Measurements from ENCODE around the gene SPEM1. TPM values are rescaled to one million over a fixed set of nuclear protein-coding genes. Genes with fewer than 3 reads are reported as not detected.
A peak's percentile ranks its signal among the peaks of the same experiment; 100 is the strongest.

The SPEM1 gene
- total and polyA plus RNA-seq, 12 donors, result not detected

DNA sequence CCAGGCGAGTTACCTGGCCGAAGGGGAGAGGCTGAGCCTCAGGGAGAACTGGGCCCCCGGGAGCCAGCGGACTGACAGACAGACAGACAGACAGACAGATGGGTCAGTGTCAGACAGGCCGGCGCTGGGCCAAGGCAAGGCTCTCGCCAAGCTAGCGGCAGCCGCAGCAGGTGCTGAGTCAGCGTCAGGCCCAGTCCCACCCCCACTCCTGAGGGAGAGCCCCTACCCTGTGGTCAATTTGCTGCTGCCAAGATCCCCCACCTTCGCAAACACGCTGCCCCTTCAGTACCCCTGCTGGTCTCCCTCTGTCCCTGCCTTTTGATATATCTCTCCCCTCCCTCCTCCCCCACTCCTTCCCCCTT lies 20.7 kb downstream of the SPEM1 start:
- intact Hi-C loops (cut with DNase I), result loop anchor here in 3 of 10 donors (5.0 kb wide), 1 partner anchor 36 kb away; the partner anchor contains the start of gene ZBTB4 (in 3 of the 3)
- Histone ChIP-seq H3K27me3 (peaks cover 0 to 58% (median 12%) of the 10 kb centered on the region in 7 donors), H3K4me3 (peak overlapping the region in 8 of 10 donors; percentile 36 to 59 (median 52)), H3K9me3 (no peaks in the 10 kb centered on the region), H3K36me3 (no peaks in the 10 kb centered on the region), H3K27ac (peak overlapping the region in 7 of 10 donors; percentile 2 to 73 (median 56)), H3K4me1 (peaks cover 25 to 72% (median 61%) of the 10 kb centered on the region in 9 donors)
- 24 to 25% methylated on average over 12 of the region's 12 CpGs for WGBS, 2 donors
- DNase-seq, result peak; percentile 41 to 61
- peak in 1 of 8 donors; percentile 7 for ATAC-seq
- no peak for TF ChIP-seq CTCF (IDR thresholded peaks at IDR 0.05)

DNA sequence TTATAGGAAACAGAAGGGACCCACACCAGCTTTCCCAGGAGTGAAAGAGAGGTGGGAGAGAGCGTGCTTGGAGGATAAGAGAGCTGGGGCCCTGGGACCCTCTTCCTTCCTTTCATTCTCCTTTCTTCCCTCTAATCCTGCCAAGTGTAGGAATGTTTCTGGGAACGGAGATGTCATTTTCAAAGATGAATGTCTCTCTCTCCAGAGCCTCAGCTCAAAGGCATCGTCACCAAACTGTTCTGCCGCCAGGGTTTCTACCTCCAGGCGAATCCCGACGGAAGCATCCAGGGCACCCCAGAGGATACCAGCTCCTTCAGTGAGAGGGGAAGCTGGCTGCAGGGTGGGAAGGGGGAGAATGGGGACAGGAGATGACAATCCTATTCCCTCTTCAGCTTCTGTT lies 21.1 kb downstream of the SPEM1 start:
- Histone ChIP-seq H3K9me3 (no peaks in the 10 kb centered on the region), H3K27ac (peak overlapping the region in 2 of 10 donors; percentile 56 to 73), H3K27me3 (peaks cover 0 to 61% (median 12%) of the 10 kb centered on the region in 7 donors), H3K36me3 (no peaks in the 10 kb centered on the region), H3K4me3 (no peak overlapping the region), H3K4me1 (peaks cover 23 to 70% (median 57%) of the 10 kb centered on the region in 9 donors)
- WGBS, 2 donors, result 59 to 61% methylated on average over 7 of the region's 7 CpGs
- DNase-seq (no peak), ATAC-seq (no peak)
- TF ChIP-seq CTCF (IDR thresholded peaks at IDR 0.05), result no peak
- intact Hi-C loops (cut with DNase I), result loop anchor here in 3 of 10 donors (5.0 kb wide), 1 partner anchor 36 kb away; the partner anchor contains the start of gene ZBTB4 (in 3 of the 3)

- DNase-seq, result no peak
- TF ChIP-seq CTCF (IDR thresholded peaks at IDR 0.05), result no peak
- Histone ChIP-seq H3K36me3 (no peaks in the 10 kb centered on the region), H3K4me1 (peaks cover 19 to 67% (median 55%) of the 10 kb centered on the region in 9 donors), H3K4me3 (no peak overlapping the region), H3K9me3 (no peaks in the 10 kb centered on the region), H3K27ac (no peak overlapping the region), H3K27me3 (peaks cover 0 to 70% (median 12%) of the 10 kb centered on the region in 7 donors)
- intact Hi-C loops (cut with DNase I), result loop anchor here in 3 of 10 donors (5.0 kb wide), 1 partner anchor 35 kb away; the partner anchor contains the start of gene ZBTB4 (in 3 of the 3)
- 98 to 100% methylated on average over 2 of the region's 2 CpGs for WGBS, 2 donors
- ATAC-seq, result no peak
Observed at GRCh38 chr17:7442142-7442541, 22.0 kb downstream of the SPEM1 start.

- no peak overlapping the region for H3K27ac ChIP-seq
Observed at GRCh38 chr17:7443499-7444485, 23.7 kb downstream of the SPEM1 start.

More at GRCh38 chr17:7443499-7444485, 23.7 kb downstream of the SPEM1 start:
- no peak for TF ChIP-seq CTCF (IDR thresholded peaks at IDR 0.05)
- DNase-seq (no peak), ATAC-seq (no peak)
- peaks cover 0 to 78% (median 12%) of the 10 kb centered on the region in 7 donors for H3K27me3 ChIP-seq
- 81 to 86% methylated on average over 7 of the region's 7 CpGs for WGBS, 2 donors
- H3K36me3 ChIP-seq, result no peaks in the 10 kb centered on the region
- peaks cover 13 to 50% (median 39%) of the 10 kb centered on the region in 9 donors for H3K4me1 ChIP-seq
- no peak overlapping the region for H3K4me3 ChIP-seq
- intact Hi-C loops (cut with DNase I), result loop anchor here in 3 of 10 donors (5.0 kb wide), 1 partner anchor 34 kb away; the partner anchor contains the start of gene ZBTB4 (in 3 of the 3)
- no peaks in the 10 kb centered on the region for H3K9me3 ChIP-seq

All from heart right ventricle (tissue), 16 donors.